HL-60 (cell line): ENCODE measurements around the gene MUSK.

Source experiments
- TF ChIP-seq, protein P1 (sequence below): IDR thresholded peaks from one replicate; pipeline ENCODE4 v1.5.1; 2011; ENCODE audit warnings: low read length, control low read depth, inconsistent platforms; ENCODE audit not compliant: insufficient read depth
- TF ChIP-seq, protein P2 (sequence below): IDR thresholded peaks from 2 replicates; pipeline ENCODE4 v1.6.1; 2012; ENCODE audit warnings: low read depth; ENCODE audit not compliant: insufficient replicate concordance

- TF ChIP-seq, protein P1, sequence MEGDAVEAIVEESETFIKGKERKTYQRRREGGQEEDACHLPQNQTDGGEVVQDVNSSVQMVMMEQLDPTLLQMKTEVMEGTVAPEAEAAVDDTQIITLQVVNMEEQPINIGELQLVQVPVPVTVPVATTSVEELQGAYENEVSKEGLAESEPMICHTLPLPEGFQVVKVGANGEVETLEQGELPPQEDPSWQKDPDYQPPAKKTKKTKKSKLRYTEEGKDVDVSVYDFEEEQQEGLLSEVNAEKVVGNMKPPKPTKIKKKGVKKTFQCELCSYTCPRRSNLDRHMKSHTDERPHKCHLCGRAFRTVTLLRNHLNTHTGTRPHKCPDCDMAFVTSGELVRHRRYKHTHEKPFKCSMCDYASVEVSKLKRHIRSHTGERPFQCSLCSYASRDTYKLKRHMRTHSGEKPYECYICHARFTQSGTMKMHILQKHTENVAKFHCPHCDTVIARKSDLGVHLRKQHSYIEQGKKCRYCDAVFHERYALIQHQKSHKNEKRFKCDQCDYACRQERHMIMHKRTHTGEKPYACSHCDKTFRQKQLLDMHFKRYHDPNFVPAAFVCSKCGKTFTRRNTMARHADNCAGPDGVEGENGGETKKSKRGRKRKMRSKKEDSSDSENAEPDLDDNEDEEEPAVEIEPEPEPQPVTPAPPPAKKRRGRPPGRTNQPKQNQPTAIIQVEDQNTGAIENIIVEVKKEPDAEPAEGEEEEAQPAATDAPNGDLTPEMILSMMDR: no peak
- TF ChIP-seq, protein P2, sequence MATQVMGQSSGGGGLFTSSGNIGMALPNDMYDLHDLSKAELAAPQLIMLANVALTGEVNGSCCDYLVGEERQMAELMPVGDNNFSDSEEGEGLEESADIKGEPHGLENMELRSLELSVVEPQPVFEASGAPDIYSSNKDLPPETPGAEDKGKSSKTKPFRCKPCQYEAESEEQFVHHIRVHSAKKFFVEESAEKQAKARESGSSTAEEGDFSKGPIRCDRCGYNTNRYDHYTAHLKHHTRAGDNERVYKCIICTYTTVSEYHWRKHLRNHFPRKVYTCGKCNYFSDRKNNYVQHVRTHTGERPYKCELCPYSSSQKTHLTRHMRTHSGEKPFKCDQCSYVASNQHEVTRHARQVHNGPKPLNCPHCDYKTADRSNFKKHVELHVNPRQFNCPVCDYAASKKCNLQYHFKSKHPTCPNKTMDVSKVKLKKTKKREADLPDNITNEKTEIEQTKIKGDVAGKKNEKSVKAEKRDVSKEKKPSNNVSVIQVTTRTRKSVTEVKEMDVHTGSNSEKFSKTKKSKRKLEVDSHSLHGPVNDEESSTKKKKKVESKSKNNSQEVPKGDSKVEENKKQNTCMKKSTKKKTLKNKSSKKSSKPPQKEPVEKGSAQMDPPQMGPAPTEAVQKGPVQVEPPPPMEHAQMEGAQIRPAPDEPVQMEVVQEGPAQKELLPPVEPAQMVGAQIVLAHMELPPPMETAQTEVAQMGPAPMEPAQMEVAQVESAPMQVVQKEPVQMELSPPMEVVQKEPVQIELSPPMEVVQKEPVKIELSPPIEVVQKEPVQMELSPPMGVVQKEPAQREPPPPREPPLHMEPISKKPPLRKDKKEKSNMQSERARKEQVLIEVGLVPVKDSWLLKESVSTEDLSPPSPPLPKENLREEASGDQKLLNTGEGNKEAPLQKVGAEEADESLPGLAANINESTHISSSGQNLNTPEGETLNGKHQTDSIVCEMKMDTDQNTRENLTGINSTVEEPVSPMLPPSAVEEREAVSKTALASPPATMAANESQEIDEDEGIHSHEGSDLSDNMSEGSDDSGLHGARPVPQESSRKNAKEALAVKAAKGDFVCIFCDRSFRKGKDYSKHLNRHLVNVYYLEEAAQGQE: no peak
Observed at GRCh38 chr9:110844121-110844520, 175.5 kb downstream of the MUSK start.
